GM19452 (cell line): ENCODE results near the gene RFNG.

Experiments used
- ATAC-seq: cut with Tn5 transposase; IDR thresholded peaks from one replicate; pipeline ENCODE4 v1.9.1; 2021; ENCODE audit not compliant: unreplicated experiment

The RFNG gene

GRCh38 chr17:82004517-82005455, 46.8 kb downstream of the RFNG start:
- ATAC-seq, result no peak

- no peak for ATAC-seq
Observed at GRCh38 chr17:82003411-82004381, 47.9 kb downstream of the RFNG start.

GRCh38 chr17:82001571-82002056, 50.0 kb downstream of the RFNG start:
- ATAC-seq, result no peak

GRCh38 chr17:82000803-82001570, 50.6 kb downstream of the RFNG start:
- ATAC-seq, result no peak

- no peak for ATAC-seq
Observed at GRCh38 chr17:81999976-82000802, 51.4 kb downstream of the RFNG start.

GRCh38 chr17:81999587-81999975, 52.0 kb downstream of the RFNG start:
- no peak for ATAC-seq

- no peak for ATAC-seq
Observed at GRCh38 chr17:81998691-81999438, 52.7 kb downstream of the RFNG start.

GRCh38 chr17:81998212-81998611, 53.4 kb downstream of the RFNG start:
- no peak for ATAC-seq
